Activated effector memory CD4-positive, alpha-beta T cell treated with Interleukin-2 at 50 U/mL for 16 hours (primary cell): ENCODE data around the gene XRCC6.
"Not testable (repeated sequence)": the region's sequence is repeated elsewhere in the genome, so short reads cannot be mapped to it uniquely, and the experiment has no call there.

Experiments
- DNase-seq: peaks from one replicate; pipeline ENCODE4 v3.0.0-alpha.2; 2020

Gene XRCC6

GRCh38 chr22:41598891-41599635 is 22.0 kb upstream of the XRCC6 start:
- DNase-seq: no peak

GRCh38 chr22:41600976-41601375 is 20.1 kb upstream of the XRCC6 start:
- no peak for DNase-seq

GRCh38 chr22:41603873-41604332 is 17.2 kb upstream of the XRCC6 start:
- DNase-seq: peak; percentile 32

GRCh38 chr22:41608386-41608785 is 12.7 kb upstream of the XRCC6 start:
- no peak for DNase-seq

- no peak for DNase-seq
Observed at GRCh38 chr22:41612603-41613306, 8.3 kb upstream of the XRCC6 start.

- no peak for DNase-seq
Observed at GRCh38 chr22:41613456-41613855, 7.6 kb upstream of the XRCC6 start.

- DNase-seq: peak; percentile 15
Observed at GRCh38 chr22:41619979-41620588, 1.0 kb upstream of the XRCC6 start.

GRCh38 chr22:41620589-41621098 is 451 bp upstream of the XRCC6 start, which contains the start of gene DESI1:
Gene DESI1, minus strand, starts transcription at chr22:41621043. Its CDS starts 204 bp downstream, at chr22:41620839.
- no peak for DNase-seq

- DNase-seq: no peak
Observed at GRCh38 chr22:41621911-41622179, 750 bp downstream of the XRCC6 start.

GRCh38 chr22:41625577-41625976 is 4.5 kb downstream of the XRCC6 start:
- DNase-seq: no peak

GRCh38 chr22:41631115-41631514 is 10.0 kb downstream of the XRCC6 start:
- DNase-seq: not testable (repeated sequence)

GRCh38 chr22:41631615-41632014 is 10.5 kb downstream of the XRCC6 start:
- DNase-seq: not testable (repeated sequence)

GRCh38 chr22:41634610-41635009 is 13.5 kb downstream of the XRCC6 start:
- not testable (repeated sequence) for DNase-seq

GRCh38 chr22:41636467-41636866 is 15.4 kb downstream of the XRCC6 start:
- DNase-seq: no peak

GRCh38 chr22:41637623-41638022 is 16.5 kb downstream of the XRCC6 start:
- DNase-seq: not testable (repeated sequence)

- no peak for DNase-seq
Observed at GRCh38 chr22:41638124-41638523, 17.0 kb downstream of the XRCC6 start.

GRCh38 chr22:41638748-41639147 is 17.7 kb downstream of the XRCC6 start:
- DNase-seq: no peak

GRCh38 chr22:41641854-41642253 is 20.8 kb downstream of the XRCC6 start:
- no peak for DNase-seq

- DNase-seq: no peak
Observed at GRCh38 chr22:41642331-41643110, 21.4 kb downstream of the XRCC6 start.

- DNase-seq: no peak
Observed at GRCh38 chr22:41647771-41648170, 26.7 kb downstream of the XRCC6 start.

GRCh38 chr22:41648432-41648831 is 27.3 kb downstream of the XRCC6 start:
- DNase-seq: no peak

GRCh38 chr22:41650229-41650628 is 29.1 kb downstream of the XRCC6 start:
- no peak for DNase-seq

- no peak for DNase-seq
Observed at GRCh38 chr22:41650821-41651220, 29.7 kb downstream of the XRCC6 start.
